HFF-Myc (cell line): ENCODE data around the gene HEPACAM2.

Experiments used
- DNase-seq: peaks from one replicate; pipeline ENCODE4 v3.0.0-alpha.2; 2011; ENCODE audit warnings: low read depth; ENCODE audit errors: extremely low read depth
- H3K4me3 ChIP-seq: replicated peaks from 2 replicates; pipeline ENCODE4 v1.5.1; 2011; ENCODE audit warnings: low read depth, mild to moderate bottlenecking, control low read depth, low read length
- CTCF ChIP-seq: IDR thresholded peaks from 2 replicates; pipeline ENCODE4 v1.5.1; 2012; ENCODE audit warnings: mild to moderate bottlenecking, low read depth, low read length, control low read depth; ENCODE audit errors: missing control alignments

HEPACAM2 gene

GRCh38 chr7:93242106-93242505 is 15.8 kb upstream of the HEPACAM2 start:
- no peak overlapping the region for H3K4me3 ChIP-seq
- TF ChIP-seq CTCF: no peak

DNA sequence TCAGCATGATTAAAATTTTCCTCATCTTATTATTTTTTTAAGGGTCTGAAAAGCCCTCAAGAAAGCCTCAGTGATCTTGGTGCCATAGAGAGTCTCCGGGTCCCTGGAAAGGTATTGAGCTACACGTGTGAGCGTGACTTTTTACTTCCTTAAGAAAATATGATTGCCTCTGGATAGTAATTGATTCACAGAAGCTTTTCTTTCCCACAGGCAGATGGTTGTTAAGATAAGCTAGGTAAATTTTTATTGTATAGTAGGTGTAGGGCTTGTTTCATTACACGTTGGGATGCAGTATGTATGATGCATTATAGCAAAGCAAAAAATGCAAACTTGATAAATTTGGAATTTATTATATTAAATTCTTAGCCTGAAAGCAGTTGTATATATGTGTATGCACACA is 13.6 kb upstream of the HEPACAM2 start:
- TF ChIP-seq CTCF: no peak
- no peak for DNase-seq
- H3K4me3 ChIP-seq: no peak overlapping the region

More at GRCh38 chr7:93242106-93242505, 15.8 kb upstream of the HEPACAM2 start:
- DNase-seq: no peak

GRCh38 chr7:93238748-93239147 is 12.5 kb upstream of the HEPACAM2 start:
- no peak for DNase-seq
- TF ChIP-seq CTCF: no peak
- no peak overlapping the region for H3K4me3 ChIP-seq

DNA sequence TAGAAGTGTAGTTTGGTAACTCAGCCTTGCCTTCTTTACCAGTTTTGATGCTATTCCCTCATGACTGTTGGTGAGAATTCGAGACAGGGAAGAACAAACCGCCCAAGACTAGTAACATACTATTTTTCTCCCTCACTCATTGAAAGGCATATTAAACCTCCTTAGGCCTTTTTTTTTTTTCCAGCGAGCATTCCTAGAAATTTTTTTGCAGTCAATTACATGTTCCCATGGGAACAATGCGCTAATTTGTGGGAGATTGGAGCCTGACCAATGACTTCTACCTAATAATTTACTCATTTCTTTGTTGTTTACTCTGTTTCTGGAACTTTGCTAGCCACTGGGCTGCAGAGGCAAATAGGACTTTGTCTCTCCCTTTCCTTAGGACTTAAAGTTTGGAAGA is 11.9 kb upstream of the HEPACAM2 start:
- TF ChIP-seq CTCF: no peak
- no peak for DNase-seq
- H3K4me3 ChIP-seq: no peak overlapping the region

GRCh38 chr7:93235541-93235940 is 9.3 kb upstream of the HEPACAM2 start:
- TF ChIP-seq CTCF: no peak
- H3K4me3 ChIP-seq: no peak overlapping the region
- DNase-seq: no peak

- TF ChIP-seq CTCF: no peak
- H3K4me3 ChIP-seq: peak overlapping the region; percentile 91
- DNase-seq: no peak
These were observed 6.4 kb upstream of the HEPACAM2 start for GRCh38 chr7:93232673-93233018.

GRCh38 chr7:93231799-93232672 is 5.8 kb upstream of the HEPACAM2 start, which contains the start of gene VPS50:
VPS50 (plus strand) TSS chr7:93232366; CDS start chr7:93232468, 102 bp downstream.
- peak; percentile 80 for DNase-seq
- TF ChIP-seq CTCF: no peak
- H3K4me3 ChIP-seq: peak within 1 kb of the TSS; percentile 91
